RWPE1 (cell line): ENCODE results near the gene CTDSP1.
A peak's percentile ranks its signal among the peaks of the same experiment; 100 is the strongest.

Experiments used
- CTCF ChIA-PET: fragments of 350-600 bp; sonication (Branson Sonifier 250); formaldehyde crosslinking; extraction: SDS; loops from one replicate; lab custom pipeline; 2021; lab: Yijun Ruan, JAX
- POLR2A ChIA-PET: fragments of 400-600 bp; formaldehyde crosslinking; extraction: SDS; loops from one replicate; lab custom pipeline; 2020; ENCODE audit warnings: antibody characterized with exemption; ENCODE audit not compliant: low non-redundant PET; lab: Yijun Ruan, JAX
- DNase-seq: peaks from one replicate; pipeline ENCODE4 v3.0.0; 2012; ENCODE audit warnings: low spot score
- H3K27ac ChIP-seq: fragments of 450-650 bp; 2 replicates; pipeline ENCODE4 v1.5.1; 2017
- CTCF ChIP-seq: fragments of 450-650 bp; conservative IDR thresholded peaks from 2 replicates; pipeline ENCODE4 v1.5.1; 2017; ENCODE audit warnings: low read depth, mild to moderate bottlenecking

The CTDSP1 gene

DNA sequence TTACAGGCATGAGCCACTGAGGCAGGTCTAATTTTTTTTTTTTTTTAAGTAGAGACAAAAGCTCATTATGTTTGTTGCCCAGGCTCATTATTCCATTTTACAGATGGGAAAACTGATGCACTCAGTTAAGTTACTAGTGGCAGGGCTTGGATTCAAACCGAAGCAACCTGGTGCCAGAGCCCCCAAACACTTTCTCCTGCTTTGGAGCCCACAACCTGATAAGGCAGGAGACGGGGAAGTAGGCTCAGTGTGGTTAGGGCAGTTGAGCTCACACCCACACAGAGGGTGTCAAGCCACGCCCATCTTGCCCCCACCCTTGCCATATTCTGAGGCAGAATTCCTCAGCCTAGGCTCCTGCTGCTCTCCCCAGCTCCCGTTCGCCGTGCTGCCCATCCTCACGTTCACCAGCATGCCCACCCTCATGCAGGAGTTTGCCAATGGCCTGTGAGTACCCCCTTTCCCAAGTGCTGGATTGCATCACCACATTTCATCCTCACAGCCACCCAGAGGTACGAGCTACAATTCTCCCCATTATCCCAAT is 5.8 kb upstream of the CTDSP1 start:
- DNase-seq: no peak
- CTCF ChIA-PET: interaction anchor here (0.6 to 1.4 kb wide), 2 partner anchors 11 to 72 kb away, joined by 4 read pairs; no protein-coding TSS in a partner anchor
- POLR2A ChIA-PET: no interaction called here
- H3K27ac ChIP-seq: peak overlapping the region; percentile 99
- TF ChIP-seq CTCF: no peak

DNA sequence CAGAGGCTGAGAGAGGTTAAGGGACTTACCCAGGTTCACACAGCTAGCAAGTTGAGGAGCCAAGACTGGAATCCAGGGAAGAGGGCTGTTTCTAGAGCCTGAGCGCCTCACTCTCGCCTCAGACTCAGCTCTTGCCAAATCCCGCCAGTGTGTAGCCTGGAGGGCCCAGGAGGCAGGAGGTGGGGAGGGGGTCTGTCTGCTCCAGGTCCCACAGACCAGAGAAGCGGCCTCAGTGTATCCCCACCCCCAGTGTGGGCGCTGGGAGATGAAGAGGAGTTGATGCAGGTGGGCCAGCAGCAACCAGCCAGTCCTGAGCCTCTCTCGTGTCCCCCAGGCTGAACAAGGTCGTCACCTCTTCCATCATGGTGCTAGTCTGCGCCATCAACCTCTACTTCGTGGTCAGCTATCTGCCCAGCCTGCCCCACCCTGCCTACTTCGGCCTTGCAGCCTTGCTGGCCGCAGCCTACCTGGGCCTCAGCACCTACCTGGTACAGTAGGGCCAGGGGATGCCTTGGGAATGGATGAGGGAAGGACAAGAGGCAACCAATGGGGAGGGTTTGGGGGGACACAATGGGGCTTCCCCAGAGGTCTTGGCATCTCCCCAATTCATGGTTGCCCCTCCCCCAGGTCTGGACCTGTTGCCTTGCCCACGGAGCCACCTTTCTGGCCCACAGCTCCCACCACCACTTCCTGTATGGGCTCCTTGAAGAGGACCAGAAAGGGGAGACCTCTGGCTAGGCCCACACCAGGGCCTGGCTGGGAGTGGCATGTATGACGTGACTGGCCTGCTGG is 5.2 kb upstream of the CTDSP1 start:
- POLR2A ChIA-PET: no interaction called here
- peak overlapping the region; percentile 99 for H3K27ac ChIP-seq
- DNase-seq: no peak
- TF ChIP-seq CTCF: no peak
- CTCF ChIA-PET: interaction anchor here (1.4 kb wide), 1 partner anchor 10 kb away, joined by 4 read pairs; no protein-coding TSS in a partner anchor

- H3K27ac ChIP-seq: peak overlapping the region; percentile 99
- no peak for DNase-seq
- no peak for TF ChIP-seq CTCF
- ChIA-PET POLR2A (no interaction called here), CTCF (no interaction called here)
Observed at GRCh38 chr2:218395090-218395444, 4.6 kb upstream of the CTDSP1 start.

DNA sequence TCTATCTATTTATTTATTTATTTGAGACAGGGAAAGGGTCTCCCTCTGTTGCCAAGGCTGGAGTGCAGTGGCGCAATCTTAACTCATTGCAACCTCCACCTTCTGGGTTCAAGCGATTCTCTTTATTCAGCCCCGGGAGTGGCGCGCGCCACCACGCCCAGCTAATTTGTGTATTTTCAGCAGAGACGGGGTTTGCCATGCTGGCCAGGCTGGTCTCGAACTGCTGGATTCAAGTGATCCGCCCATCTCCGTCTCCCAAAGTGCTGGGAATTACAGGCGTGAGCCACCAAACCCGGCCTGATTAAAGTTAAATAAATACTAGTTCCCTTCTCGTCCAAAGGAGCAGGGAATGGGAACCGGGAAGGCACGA is 4.2 kb upstream of the CTDSP1 start:
- no peak for TF ChIP-seq CTCF
- DNase-seq: no peak
- peak overlapping the region; percentile 99 for H3K27ac ChIP-seq
- ChIA-PET CTCF (interaction anchor here (1.0 kb wide), 1 partner anchor 12 kb away, joined by 5 read pairs; no protein-coding TSS in a partner anchor), POLR2A (interaction anchor here (1.0 kb wide), 1 partner anchor 113 kb away, joined by 3 read pairs; no protein-coding TSS in a partner anchor)

DNA sequence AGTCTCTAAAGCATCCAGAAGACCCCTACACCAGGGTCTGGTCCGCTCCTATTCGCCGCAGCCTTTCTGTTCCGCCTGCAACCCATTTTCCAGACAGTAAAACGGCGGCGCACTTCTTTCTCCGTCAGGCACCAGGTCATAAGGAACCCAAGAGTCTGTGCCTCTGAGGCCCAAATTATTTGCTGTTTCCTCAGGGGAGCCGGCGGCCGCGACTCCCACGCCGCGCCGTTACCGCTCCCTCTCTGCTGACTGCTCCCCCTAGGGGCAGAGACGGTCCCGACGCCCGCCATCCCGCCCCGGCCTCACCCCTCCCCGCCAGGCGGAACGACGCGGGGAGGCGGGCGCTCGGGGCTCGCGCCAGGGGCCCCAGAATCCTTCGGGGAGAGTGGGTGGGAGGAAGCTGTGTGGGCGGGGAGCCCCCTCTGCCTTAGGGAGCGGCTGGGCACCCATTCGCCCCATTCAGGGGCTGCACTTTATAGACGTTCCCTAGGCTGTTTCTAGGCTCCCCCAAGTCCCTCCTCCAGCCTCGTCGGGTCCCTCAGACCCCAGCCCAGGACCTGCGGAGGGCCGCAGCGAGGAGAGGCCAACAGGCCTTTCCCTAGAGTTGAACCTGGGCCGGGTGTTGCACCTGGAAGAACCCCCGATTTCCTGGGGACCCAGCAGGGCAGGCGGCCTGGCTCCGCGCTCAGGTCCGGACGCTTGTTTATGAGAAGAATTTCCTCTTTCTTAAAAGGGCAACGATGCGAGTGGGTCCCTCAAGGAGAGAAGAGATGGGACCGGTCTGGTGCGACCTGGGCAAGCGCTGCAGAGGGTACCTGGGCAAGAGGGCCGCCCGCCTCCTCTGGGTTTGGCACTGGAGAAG is 3.6 kb upstream of the CTDSP1 start:
- CTCF ChIA-PET: interaction anchor here (0.5 to 1.0 kb wide), 7 partner anchors 9 to 496 kb away, joined by 3 to 5 read pairs (median 3); no protein-coding TSS in a partner anchor
- POLR2A ChIA-PET: interaction anchor here (0.7 to 1.0 kb wide), 2 partner anchors 16 to 113 kb away, joined by 3 to 4 read pairs; no protein-coding TSS in a partner anchor
- DNase-seq: peak; percentile 90

More for the DNA sequence above, 3.6 kb upstream of the CTDSP1 start:
- peak; percentile 91 for TF ChIP-seq CTCF
- H3K27ac ChIP-seq: peak overlapping the region; percentile 99
